ENCODE measurements around the gene ZNF592.
"Not testable (repeated sequence)": the region's sequence is repeated elsewhere in the genome, so short reads cannot be mapped to it uniquely, and the experiment has no call there.

Gene ZNF592

GRCh38 chr15:84749111-84749991 lies 959 bp downstream of the ZNF592 start:
- peak in 2 of 4 experiments; percentile 12 to 16 for DNase-seq

- DNase-seq, result no peak
Measured at GRCh38 chr15:84750583-84751092, 2.2 kb downstream of the ZNF592 start.

GRCh38 chr15:84751721-84752120 lies 3.3 kb downstream of the ZNF592 start:
- not testable (repeated sequence) for DNase-seq

GRCh38 chr15:84752195-84752594 lies 3.8 kb downstream of the ZNF592 start:
- no peak for DNase-seq

GRCh38 chr15:84752700-84753099 lies 4.3 kb downstream of the ZNF592 start:
- DNase-seq, result no peak

- DNase-seq, result not testable (repeated sequence)
Measured at GRCh38 chr15:84754889-84755288, 6.5 kb downstream of the ZNF592 start.

GRCh38 chr15:84755736-84756527 lies 7.5 kb downstream of the ZNF592 start:
- no peak for DNase-seq

DNA sequence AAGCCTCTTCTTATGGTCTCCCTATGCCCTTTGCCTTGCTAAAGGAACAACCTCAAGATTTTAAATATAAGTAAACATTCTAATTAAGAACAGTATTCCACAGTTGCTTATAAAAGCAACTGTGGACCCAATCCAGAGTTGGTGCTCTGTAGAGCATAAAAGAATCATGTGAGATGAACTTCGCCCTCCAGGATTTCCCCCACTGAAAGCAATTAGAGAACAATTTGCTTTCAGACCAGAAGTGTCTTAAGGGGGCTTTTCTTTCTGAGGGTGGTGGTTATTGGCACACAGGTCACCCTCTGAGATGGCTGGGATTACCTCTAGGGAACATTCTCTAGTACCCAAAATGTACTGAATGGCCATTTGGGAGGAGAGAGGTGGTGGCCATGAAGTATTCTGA lies 10.6 kb downstream of the ZNF592 start:
- DNase-seq, result no peak

- no peak for DNase-seq
Measured at GRCh38 chr15:84760219-84760618, 11.8 kb downstream of the ZNF592 start.

DNA sequence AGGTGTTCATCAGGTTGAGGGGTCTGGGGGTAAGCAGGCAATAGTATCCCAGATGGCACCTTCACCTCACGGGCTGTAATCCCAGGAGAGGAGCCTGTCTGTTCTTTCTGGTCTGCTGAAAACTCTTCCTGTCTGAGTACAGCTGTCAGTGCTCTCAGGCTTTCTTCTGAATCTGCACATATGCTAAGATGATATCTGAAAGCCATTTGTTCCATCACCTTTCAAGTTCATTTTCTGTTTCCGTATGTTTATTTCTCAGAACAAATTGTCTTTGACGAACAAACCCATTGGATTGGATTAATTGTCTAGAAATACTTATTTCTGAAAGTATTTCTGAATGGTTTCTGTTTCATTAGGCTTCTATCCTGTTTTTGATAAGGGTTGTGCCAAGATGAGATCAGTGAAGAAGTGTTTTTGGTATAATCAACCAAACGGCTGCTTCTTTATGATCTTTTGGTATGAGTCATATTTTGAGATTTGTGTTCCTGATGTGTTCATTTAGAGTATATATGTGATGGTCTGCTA lies 13.3 kb downstream of the ZNF592 start:
- DNase-seq, result no peak

DNA sequence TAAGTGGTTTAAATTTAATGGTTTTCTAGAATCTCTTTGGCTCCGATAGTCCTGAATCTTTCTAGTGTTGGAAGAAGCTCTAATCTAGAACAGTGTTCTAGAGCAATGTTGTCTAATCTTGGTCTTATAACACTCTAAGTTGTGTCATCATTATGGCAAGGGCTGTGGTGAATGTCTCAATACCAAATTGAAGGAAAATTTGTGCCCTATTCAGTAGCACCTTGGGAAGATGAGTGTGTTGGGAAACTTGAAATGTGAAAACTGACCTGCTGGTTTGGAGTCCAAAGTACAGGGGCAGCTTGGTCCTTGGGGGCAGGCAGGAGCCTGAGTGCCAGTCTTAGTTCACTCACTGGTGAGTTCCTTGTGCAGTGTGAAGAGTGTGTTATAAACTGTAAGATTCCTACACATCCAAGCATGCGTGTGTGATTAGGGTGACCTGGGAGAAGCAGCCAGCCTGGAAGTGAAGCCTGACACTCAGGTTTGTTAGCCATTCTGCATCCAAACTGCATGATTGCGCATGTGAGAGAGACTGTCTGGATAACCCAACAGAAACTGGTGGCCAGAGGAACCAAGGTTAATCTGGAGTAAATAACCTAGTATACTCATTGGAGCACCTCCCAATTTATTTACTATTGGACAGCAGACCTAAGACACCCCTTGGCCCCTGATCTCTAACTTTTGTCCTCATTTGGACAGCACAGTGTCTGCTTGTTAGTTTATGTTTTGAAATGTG lies 14.6 kb downstream of the ZNF592 start:
- DNase-seq, result no peak

DNA sequence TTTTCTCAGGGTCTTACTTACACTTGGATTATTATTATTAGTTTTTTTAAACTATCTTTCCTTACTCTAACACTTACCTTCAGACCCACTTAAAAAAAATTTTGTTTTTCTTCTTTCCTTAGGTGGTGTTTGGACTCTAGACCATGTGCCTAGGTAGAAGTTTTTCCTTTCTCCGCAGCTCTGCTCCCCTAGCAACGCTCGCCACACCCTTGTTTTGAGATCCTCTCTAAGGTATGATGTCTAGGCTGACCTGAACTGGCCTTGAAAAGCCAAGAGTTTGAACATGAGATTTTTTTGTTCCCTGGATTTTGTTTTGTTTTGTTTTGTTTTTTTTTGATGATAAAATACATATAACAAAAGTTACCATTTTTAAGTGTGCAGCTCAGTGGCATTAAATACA lies 16.2 kb downstream of the ZNF592 start:
- no peak for DNase-seq

DNA sequence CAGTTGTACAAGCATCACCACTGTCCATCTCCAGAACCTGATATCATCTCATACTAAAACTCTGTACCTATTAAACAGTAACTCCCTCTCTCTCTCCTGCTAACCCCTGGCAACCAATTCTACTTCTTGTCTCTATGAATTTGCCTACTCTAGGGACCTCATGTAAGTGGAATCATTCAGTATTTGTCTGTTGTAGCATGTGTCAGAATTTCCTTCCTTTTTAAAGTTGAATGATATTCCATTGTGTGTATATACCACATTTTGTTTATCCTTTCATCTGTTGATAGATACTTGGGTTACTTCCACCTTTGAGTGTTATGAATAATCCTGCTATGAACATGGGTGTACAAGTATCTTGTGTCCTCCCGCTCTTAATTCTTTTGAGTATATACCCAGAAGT lies 16.6 kb downstream of the ZNF592 start:
- DNase-seq, result no peak

DNA sequence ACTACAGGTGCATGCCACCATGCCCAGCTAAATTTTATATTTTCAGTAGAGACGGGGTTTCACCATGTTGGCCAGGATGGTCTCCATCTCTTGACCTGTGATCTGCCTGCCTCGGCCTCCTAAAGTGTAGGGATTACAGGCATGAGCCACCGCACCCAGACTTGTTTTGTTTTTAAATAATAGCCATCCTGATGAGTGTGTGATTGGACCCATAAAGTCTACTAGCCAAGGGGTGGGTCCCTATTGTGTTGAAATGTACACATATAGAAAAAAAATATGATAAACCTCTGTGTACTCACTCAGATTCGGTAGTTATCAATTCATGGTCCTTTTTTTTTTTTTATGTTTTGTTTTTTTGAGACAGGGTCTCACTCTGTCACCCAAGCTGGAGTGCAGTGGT lies 17.3 kb downstream of the ZNF592 start:
- DNase-seq, result no peak

DNA sequence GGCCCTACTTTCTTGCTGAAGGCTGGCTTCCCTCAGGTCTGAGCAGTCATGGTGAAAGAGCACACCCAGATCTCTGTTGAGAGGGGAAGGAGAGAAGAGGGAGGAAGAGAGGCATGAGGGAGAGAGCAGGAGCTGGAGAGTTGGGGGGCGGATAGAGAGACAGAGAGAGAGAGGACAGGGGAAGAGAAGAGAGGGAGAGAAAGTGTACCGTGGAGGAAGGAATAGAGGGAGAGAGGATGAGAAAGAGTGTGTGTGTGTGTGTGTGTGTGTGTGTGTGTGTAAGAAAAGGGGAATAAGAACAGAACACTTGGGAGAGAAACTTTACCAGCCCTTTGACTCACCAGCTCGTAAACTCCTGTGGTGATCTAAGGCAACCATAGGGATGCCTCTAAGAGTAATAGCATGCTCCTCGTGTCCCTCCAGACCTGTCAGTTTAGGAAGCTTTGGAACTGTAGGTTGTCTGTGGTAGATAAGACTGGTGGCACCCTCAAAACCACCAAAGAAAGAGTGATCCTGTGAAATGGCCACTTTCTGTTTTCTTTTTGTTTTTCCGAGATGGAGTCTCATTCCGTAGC lies 18.2 kb downstream of the ZNF592 start:
- DNase-seq, result no peak

DNA sequence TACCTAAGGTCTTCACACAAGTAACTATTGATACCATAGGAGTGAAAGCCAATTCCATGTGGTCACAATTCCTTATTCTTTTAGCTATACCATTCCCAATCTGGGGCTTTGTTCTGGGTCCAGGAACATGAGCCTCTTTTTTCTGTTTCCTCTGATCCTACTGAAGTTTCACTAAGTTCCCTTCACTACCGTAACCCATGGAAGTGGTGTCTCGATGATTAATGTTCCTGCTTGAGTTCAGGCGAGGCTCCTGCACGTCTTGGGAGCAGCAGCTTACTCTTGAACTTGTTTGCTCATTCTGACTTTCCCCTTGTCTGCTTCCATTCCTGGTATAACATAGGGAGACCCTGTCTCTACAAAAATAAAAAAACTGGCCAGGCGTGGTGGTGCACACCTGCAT lies 23.6 kb downstream of the ZNF592 start:
- no peak for DNase-seq

GRCh38 chr15:84772467-84772866 lies 24.1 kb downstream of the ZNF592 start:
- DNase-seq, result no peak

- DNase-seq, result no peak
Measured at GRCh38 chr15:84773716-84774115, 25.3 kb downstream of the ZNF592 start.

DNA sequence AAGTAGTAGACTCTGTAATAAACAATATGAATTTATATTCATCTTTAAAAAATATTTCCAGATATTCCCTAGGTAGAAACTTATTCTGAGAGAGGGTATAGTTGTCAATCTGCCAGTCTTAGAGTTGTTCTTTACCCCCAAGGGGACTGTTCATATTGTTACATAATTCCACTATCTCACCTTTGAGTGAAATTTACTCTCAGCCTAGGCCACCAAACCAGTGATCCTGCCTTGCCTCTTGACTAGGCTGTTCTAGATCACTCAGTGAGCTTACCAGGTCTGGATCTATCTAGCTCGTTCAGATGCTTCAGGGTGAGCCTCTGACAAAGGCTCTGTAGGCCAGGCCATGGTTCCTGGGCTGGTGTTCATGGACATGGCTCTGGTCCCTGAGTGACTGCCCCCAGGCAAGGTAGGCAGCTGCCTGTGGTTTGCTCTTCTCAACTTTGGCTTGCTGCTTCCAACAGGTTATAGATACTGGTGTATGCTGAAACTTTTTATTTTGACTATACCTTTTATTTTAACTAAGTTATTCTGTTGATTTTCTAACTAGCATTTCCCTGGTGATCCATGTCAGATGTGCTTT lies 27.6 kb downstream of the ZNF592 start:
- no peak for DNase-seq

GRCh38 chr15:84778194-84778593 lies 29.8 kb downstream of the ZNF592 start:
- DNase-seq, result no peak

DNA sequence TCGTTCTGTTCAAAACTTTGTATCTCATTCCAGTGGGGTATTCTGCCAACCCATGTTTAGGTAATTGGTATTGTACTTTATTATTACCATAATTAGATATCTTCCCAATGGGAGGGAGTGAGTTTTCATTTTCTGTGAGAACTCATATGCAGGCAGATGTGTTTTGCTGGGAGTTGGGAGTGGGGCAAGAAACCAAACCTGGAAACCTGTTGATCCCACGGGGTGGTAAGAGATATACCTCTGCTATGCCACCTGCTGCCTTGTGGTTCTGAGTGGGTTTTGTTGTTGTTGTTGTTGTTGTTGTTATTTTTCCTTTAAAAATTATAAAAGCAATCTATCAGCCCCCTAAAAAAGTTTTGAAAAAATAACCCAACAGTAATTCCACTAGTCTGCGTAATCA lies 32.1 kb downstream of the ZNF592 start:
- DNase-seq, result no peak

GRCh38 chr15:84781495-84781894 lies 33.1 kb downstream of the ZNF592 start:
- no peak for DNase-seq

Measured in activated CD4-positive, CD25-positive, alpha-beta regulatory T cell (primary cell).